Adrenal gland (tissue), 12 donors: Measurements from ENCODE around the gene ZFHX3. TPM values are rescaled to one million over a fixed set of nuclear protein-coding genes. Genes with fewer than 3 reads are reported as not detected.

Source experiments
- DNase-seq, 7 donors: peaks; one replicate each; pipeline ENCODE4 v3.0.0-alpha.2; 2019 to 2020
- H3K27ac ChIP-seq, 5 donors: fragments of 200-600 bp; sonication (generic) in 4 of 5; 1 replicate in 3 of 5; 2 replicates in 2 of 5; pipeline versions ENCODE4 v1.5.1 to v1.8.0; 2016 to 2020; ENCODE audit warnings: mild to moderate bottlenecking in 1 of 5
- H3K27me3 ChIP-seq: fragments of 200-600 bp; 2 replicates; pipeline ENCODE4 v1.8.0; 2021
- H3K36me3 ChIP-seq, 2 donors: fragments of 200-600 bp; replicated peaks in 1 of 2; 1 replicate in 1 of 2; 2 replicates in 1 of 2; pipeline versions ENCODE4 v1.5.1 to v1.8.0; 2018 to 2022
- H3K4me1 ChIP-seq, 2 donors: fragments of 200-600 bp; replicated peaks in 1 of 2; 1 replicate in 1 of 2; 2 replicates in 1 of 2; pipeline versions ENCODE4 v1.5.1 to v1.8.0; 2018 to 2021
- H3K4me3 ChIP-seq, 4 donors: fragments of 200-600 bp; sonication (generic) in 3 of 4; one replicate each; pipeline ENCODE4 v1.5.1; 2016 to 2018
- H3K9me3 ChIP-seq, 3 donors: fragments of 200-600 bp; sonication (generic) in 1 of 3; replicated peaks in 1 of 3; 1 replicate in 2 of 3; 2 replicates in 1 of 3; pipeline versions ENCODE4 v1.5.1 to v1.8.0; 2016 to 2021
- CTCF ChIP-seq, 6 experiments: fragments of 450-650 bp in 4 of 6; fragments of 200-600 bp in 2 of 6; sonication (generic) in 1 of 6; IDR thresholded peaks; 1 replicate in 5 of 6; 2 replicates in 1 of 6; pipeline versions ENCODE4 v1.5.1 to v1.8.0; 2016 to 2021; ENCODE audit warnings: antibody characterized with exemption in 6 of 6, mild to moderate bottlenecking in 2 of 6, moderate library complexity in 1 of 6
- POLR2A ChIP-seq, 2 donors: fragments of 450-650 bp; IDR thresholded peaks; one replicate each; pipeline ENCODE4 v1.6.1; 2017; ENCODE audit warnings: antibody characterized with exemption in 2 of 2, mild to moderate bottlenecking in 2 of 2, moderate library complexity in 1 of 2
- WGBS, 4 donors: extraction: QIAGEN DNeasy Blood & Tissue Kit in 2 of 4; methylation state at CpG; one replicate each; pipeline versions ENCODE4 v1.1.5 to v1.1.7; 2013 to 2017; 5-methylcytosine and 5-hydroxymethylcytosine counted together
- intact Hi-C, 2 donors: fragments of 100-400 bp; cut with DNase I; formaldehyde crosslinking; loops; one replicate each; pipeline versions ENCODE4 v1.14.1 to v1.15.0; 2022 to 2023
- polyA plus RNA-seq, 3 donors: library from polyadenylated mRNA; stranded (reverse); fragments of 200-250 nt in 2 of 3; fragments of 350-450 nt in 1 of 3; fragmentation: Illumina TruSeq in 1 of 3; extraction: RNeasy Lipid Tissue Mini Kit (QIAGEN cat#74804) in 1 of 3; gene quantifications; one replicate each; pipeline ENCODE4 v1.2.3, GENCODE V29; 2013 to 2014
- total RNA-seq, 9 donors: library from RNA; depleted of rRNA in 4 of 9; stranded (reverse); fragments of >200 nt in 4 of 9; fragments of 120-200 nt in 1 of 9; fragmentation: NEBNext Ultra II Directional in 1 of 9; extraction: Animal tissue kit (Norgen Biotek cat#: 25700) in 1 of 9; gene quantifications; one replicate each; pipeline versions ENCODE4 v1.1.0 to v1.2.4, GENCODE V29; 2013 to 2023
- donor health status: healthy with polysubstance abuse.
- donor health status: Bipolar disorder and iron deficiency.
- donor health status: DM: yes; HTN: yes; CAD: no.
- donor health status: DM: no; HTN: no; CAD: no.
- donor health status: DM: no; HTN: no; CAD: no.
- donor health status: DM: yes; HTN: yes; CAD: no.

ZFHX3 gene
- total and polyA plus RNA-seq, 12 donors: 2.4 to 31.6 (median 19.3) TPM

- Histone ChIP-seq H3K27ac (peak overlapping the region in 4 of 5 donors; percentile 79 to 90 (median 88)), H3K9me3 (no peaks in the 10 kb centered on the region), H3K4me3 (no peak overlapping the region), H3K4me1 (peaks cover 15 to 42% of the 10 kb centered on the region in 2 donors), H3K36me3 (no peaks in the 10 kb centered on the region), H3K27me3 (no peaks in the 10 kb centered on the region)
- TF ChIP-seq POLR2A (IDR thresholded peaks at IDR 0.05): no peak
- TF ChIP-seq CTCF (IDR thresholded peaks at IDR 0.05): no peak
- intact Hi-C loops: loop anchor here (10.0 kb wide), 1 partner anchor 112 kb away; no protein-coding TSS in a partner anchor
- 53 to 64% (median 60%) methylated on average over 34 to 55 of the region's 55 CpGs for WGBS, 4 donors
- peak in 1 of 7 donors; percentile 50 for DNase-seq
Measured at GRCh38 chr16:73062743-73063733, 15.1 kb upstream of the ZFHX3 start.

GRCh38 chr16:73062001-73062616 is 14.2 kb upstream of the ZFHX3 start:
- peaks cover 11 to 34% of the 10 kb centered on the region in 2 donors for H3K4me1 ChIP-seq
- DNase-seq: peak in 1 of 7 donors; percentile 11
- intact Hi-C loops: loop anchor here (10.0 kb wide), 1 partner anchor 113 kb away; no protein-coding TSS in a partner anchor

GRCh38 chr16:73060892-73061490 is 13.1 kb upstream of the ZFHX3 start:
- H3K4me3 ChIP-seq: no peak overlapping the region
- peak in 1 of 7 donors; percentile 36 for DNase-seq

More at GRCh38 chr16:73062001-73062616, 14.2 kb upstream of the ZFHX3 start:
- WGBS, 4 donors: 86 to 97% (median 93%) methylated on average over 3 of the region's 3 CpGs
- H3K27ac ChIP-seq: no peak overlapping the region
- TF ChIP-seq CTCF (IDR thresholded peaks at IDR 0.05): no peak
- TF ChIP-seq POLR2A (IDR thresholded peaks at IDR 0.05): no peak
- no peaks in the 10 kb centered on the region for H3K36me3 ChIP-seq
- no peaks in the 10 kb centered on the region for H3K9me3 ChIP-seq
- no peak overlapping the region for H3K4me3 ChIP-seq
- H3K27me3 ChIP-seq: no peaks in the 10 kb centered on the region

More at GRCh38 chr16:73060892-73061490, 13.1 kb upstream of the ZFHX3 start:
- Histone ChIP-seq H3K27ac (peak overlapping the region in 3 of 5 donors; percentile 3 to 98 (median 97)), H3K4me1 (peaks cover 17 to 30% of the 10 kb centered on the region in 2 donors), H3K9me3 (no peaks in the 10 kb centered on the region), H3K36me3 (no peaks in the 10 kb centered on the region), H3K27me3 (no peaks in the 10 kb centered on the region)
- intact Hi-C loops: loop anchor here (10.0 kb wide), 1 partner anchor 114 kb away; no protein-coding TSS in a partner anchor
- no peak for TF ChIP-seq CTCF (IDR thresholded peaks at IDR 0.05)
- WGBS, 4 donors: 67 to 73% (median 70%) methylated on average over 4 of the region's 4 CpGs
